GM18519 (cell line): Measurements from ENCODE around the gene SFTA2.

Source experiments
- ATAC-seq: cut with Tn5 transposase; IDR thresholded peaks from one replicate; pipeline ENCODE4 v1.9.1; 2021; ENCODE audit warnings: mild to moderate bottlenecking, moderate library complexity; ENCODE audit not compliant: unreplicated experiment, low FRiP score

SFTA2 gene

GRCh38 chr6:30891816-30892538 is 40.0 kb downstream of the SFTA2 start:
- no peak for ATAC-seq

DNA sequence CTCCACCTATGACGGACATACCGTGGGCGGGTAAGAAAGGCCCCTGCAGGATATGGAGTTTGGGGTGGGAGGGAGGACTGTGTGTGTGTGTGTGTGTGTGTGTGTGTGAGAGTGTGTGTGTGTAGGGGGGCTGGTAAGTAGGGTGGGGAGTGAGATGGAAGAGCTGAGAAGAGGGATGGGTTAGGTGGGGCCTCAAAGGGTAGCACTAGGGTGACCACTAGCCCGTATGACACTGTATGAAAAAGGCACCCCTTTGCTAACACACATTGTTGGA is 40.6 kb downstream of the SFTA2 start:
- ATAC-seq = no peak

GRCh38 chr6:30890646-30891449 is 41.1 kb downstream of the SFTA2 start:
- no peak for ATAC-seq

- no peak for ATAC-seq
Measured at GRCh38 chr6:30889921-30890645, 41.9 kb downstream of the SFTA2 start.

GRCh38 chr6:30889496-30889885 is 42.5 kb downstream of the SFTA2 start:
- no peak for ATAC-seq

GRCh38 chr6:30888816-30889495 is 43.0 kb downstream of the SFTA2 start:
- no peak for ATAC-seq

GRCh38 chr6:30887901-30888815 is 43.8 kb downstream of the SFTA2 start:
- ATAC-seq = no peak

- no peak for ATAC-seq
Measured at GRCh38 chr6:30886897-30887255, 45.1 kb downstream of the SFTA2 start.

GRCh38 chr6:30885999-30886896 is 45.7 kb downstream of the SFTA2 start:
- no peak for ATAC-seq

DNA sequence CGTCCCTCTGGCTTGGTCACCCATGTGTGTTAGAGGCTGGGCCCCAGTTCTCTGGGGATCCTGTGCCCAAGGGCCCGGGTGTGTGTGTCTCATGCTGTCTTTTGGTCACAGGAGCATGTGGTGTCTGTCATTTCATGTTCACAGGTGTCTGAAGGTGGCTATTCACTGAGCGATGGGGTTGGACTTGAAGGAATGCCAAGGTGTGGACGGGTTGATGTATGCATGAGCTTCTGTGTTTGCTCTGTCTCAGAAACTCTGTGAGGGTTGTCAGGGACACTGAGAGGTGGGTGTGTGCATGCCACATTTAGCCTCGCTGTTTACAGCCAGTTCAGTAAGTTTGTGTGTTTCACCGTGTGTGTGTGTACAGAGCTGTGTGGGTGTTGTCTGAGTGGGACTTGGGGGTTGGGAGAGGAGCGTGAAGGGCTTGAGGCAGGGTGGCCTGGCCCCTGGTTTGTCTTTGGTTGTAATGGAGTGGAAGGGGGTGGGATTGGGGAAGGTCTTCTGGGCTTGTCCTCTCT is 46.4 kb downstream of the SFTA2 start:
- ATAC-seq = no peak

- no peak for ATAC-seq
Measured at GRCh38 chr6:30884521-30885480, 47.2 kb downstream of the SFTA2 start.

- no peak for ATAC-seq
Measured at GRCh38 chr6:30883685-30884520, 48.1 kb downstream of the SFTA2 start, which contains the start of gene DDR1. Gene DDR1 (plus strand): TSS chr6:30884519. CDS start chr6:30888730, 4,211 bp downstream.

GRCh38 chr6:30882759-30883684 is 48.9 kb downstream of the SFTA2 start:
- no peak for ATAC-seq

- no peak for ATAC-seq
Measured at GRCh38 chr6:30882204-30882758, 49.7 kb downstream of the SFTA2 start.
